C4-2B (cell line): ENCODE data around the gene MAMSTR.

Source experiments
- ZFX ChIP-seq: fragments of 450-650 bp; IDR thresholded peaks from 2 replicates; pipeline ENCODE4 v1.6.1; 2017
- TF ChIP-seq, protein P1 (sequence below): fragments of 450-650 bp; conservative IDR thresholded peaks from 2 replicates; pipeline ENCODE4 v1.5.1; 2017; ENCODE audit warnings: mild to moderate bottlenecking

DNA sequence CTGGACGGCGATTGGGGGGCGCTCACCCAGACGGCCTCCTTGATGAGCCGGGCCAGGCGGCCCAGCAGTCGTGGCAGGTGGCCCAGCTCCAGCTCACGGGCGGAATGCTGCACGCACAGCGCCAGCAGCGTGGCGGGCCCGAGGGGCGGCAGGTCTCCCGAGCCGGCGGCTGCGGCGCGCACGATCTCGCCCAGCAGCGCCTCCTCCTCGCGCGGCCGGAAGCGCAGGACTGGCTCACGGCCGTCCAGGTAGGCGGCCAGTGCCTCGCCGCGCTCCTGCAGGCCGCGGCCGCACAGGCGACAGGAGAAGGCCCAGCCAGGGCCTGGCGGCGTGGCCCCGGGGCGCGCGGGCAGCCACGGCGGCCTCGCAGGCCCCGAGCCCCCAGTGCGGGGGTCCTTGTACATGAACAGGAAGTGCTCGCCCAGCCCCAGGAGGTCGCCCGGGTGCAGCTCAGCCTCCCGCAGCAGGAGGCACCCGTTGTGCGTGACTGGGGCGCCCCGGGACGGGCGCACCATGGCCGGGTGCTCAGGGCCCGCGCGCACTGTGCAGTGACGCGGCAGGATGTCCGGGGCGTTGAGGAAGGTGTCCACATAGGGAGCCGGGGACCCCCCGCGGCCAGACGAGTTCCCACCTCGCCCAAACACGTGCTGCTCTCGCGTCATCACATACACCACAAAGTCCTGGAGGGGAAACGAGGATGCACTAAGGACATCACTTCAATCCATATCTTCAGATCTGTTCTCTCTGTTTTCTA is 9.6 kb upstream of the MAMSTR start:
- TF ChIP-seq, protein P1, sequence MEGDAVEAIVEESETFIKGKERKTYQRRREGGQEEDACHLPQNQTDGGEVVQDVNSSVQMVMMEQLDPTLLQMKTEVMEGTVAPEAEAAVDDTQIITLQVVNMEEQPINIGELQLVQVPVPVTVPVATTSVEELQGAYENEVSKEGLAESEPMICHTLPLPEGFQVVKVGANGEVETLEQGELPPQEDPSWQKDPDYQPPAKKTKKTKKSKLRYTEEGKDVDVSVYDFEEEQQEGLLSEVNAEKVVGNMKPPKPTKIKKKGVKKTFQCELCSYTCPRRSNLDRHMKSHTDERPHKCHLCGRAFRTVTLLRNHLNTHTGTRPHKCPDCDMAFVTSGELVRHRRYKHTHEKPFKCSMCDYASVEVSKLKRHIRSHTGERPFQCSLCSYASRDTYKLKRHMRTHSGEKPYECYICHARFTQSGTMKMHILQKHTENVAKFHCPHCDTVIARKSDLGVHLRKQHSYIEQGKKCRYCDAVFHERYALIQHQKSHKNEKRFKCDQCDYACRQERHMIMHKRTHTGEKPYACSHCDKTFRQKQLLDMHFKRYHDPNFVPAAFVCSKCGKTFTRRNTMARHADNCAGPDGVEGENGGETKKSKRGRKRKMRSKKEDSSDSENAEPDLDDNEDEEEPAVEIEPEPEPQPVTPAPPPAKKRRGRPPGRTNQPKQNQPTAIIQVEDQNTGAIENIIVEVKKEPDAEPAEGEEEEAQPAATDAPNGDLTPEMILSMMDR: no peak
- no peak for TF ChIP-seq ZFX
